Loucy (cell line): ENCODE results near the gene ARF4.

Experiments
- H2AFZ ChIP-seq: fragments of 200-600 bp; sonication (generic); 2 replicates; pipeline ENCODE4 v1.6.0; 2016; ENCODE audit warnings: antibody characterized with exemption, mild to moderate bottlenecking, low read length, moderate library complexity
- H3F3A ChIP-seq: fragments of 200-600 bp; 2 replicates; pipeline ENCODE4 v1.6.0; 2016; ENCODE audit warnings: antibody characterized with exemption, low read depth, mild to moderate bottlenecking
- H3K27me3 ChIP-seq: fragments of 200-600 bp; sonication (generic); 2 replicates; pipeline ENCODE4 v1.6.1; 2014; ENCODE audit warnings: low read length, mild to moderate bottlenecking; ENCODE audit not compliant: insufficient read depth, poor library complexity, severe bottlenecking
- H3K36me3 ChIP-seq: fragments of 200-600 bp; sonication (generic); 2 replicates; pipeline ENCODE4 v1.6.1; 2016; ENCODE audit warnings: low read length; ENCODE audit not compliant: insufficient read depth
- H3K4me1 ChIP-seq: fragments of 200-600 bp; sonication (generic); 2 replicates; pipeline ENCODE4 v1.5.1; 2014; ENCODE audit warnings: low read length, mild to moderate bottlenecking; ENCODE audit not compliant: insufficient read depth, poor library complexity, severe bottlenecking
- H3K4me2 ChIP-seq: fragments of 200-600 bp; sonication (generic); 2 replicates; pipeline ENCODE4 v1.6.0; 2014; ENCODE audit warnings: antibody characterized with exemption, low read length, low read depth, mild to moderate bottlenecking; ENCODE audit not compliant: poor library complexity, severe bottlenecking
- H3K4me3 ChIP-seq: fragments of 200-600 bp; sonication (generic); 2 replicates; pipeline ENCODE4 v1.5.1; 2014; ENCODE audit warnings: low read length, mild to moderate bottlenecking, mixed read lengths; ENCODE audit not compliant: poor library complexity, severe bottlenecking
- H3K79me2 ChIP-seq: fragments of 200-600 bp; sonication (generic); 2 replicates; pipeline ENCODE4 v1.6.1; 2014; ENCODE audit warnings: low read length; ENCODE audit not compliant: insufficient read depth
- H3K9ac ChIP-seq: fragments of 200-600 bp; sonication (generic); 2 replicates; pipeline ENCODE4 v1.6.0; 2014; ENCODE audit warnings: mild to moderate bottlenecking, low read depth, low read length, moderate library complexity; ENCODE audit not compliant: poor library complexity, severe bottlenecking
- H3K9me2 ChIP-seq: fragments of 200-600 bp; sonication (generic); replicated peaks from 2 replicates; pipeline ENCODE4 v1.6.1; 2016; ENCODE audit warnings: low read depth, low read length, mixed read lengths
- H3K9me3 ChIP-seq: fragments of 200-600 bp; sonication (generic); 2 replicates; pipeline ENCODE4 v1.6.1; 2014; ENCODE audit warnings: mild to moderate bottlenecking, antibody characterized with exemption, low read length, low read depth; ENCODE audit not compliant: insufficient read depth
- H4K20me1 ChIP-seq: fragments of 200-600 bp; sonication (generic); 2 replicates; pipeline ENCODE4 v1.6.0; 2014; ENCODE audit warnings: antibody characterized with exemption, low read length, mild to moderate bottlenecking; ENCODE audit not compliant: insufficient read depth, poor library complexity, severe bottlenecking
- CTCF ChIP-seq: fragments of 200-600 bp; sonication (generic); conservative IDR thresholded peaks from 2 replicates; pipeline ENCODE4 v1.5.1; 2014; ENCODE audit warnings: mild to moderate bottlenecking, antibody characterized with exemption, low read length
- EZH2phosphoT487 ChIP-seq: fragments of 200-600 bp; IDR thresholded peaks from 2 replicates; pipeline ENCODE4 v1.6.1; 2018; ENCODE audit warnings: antibody characterized with exemption, mild to moderate bottlenecking, moderate library complexity, borderline replicate concordance

Gene ARF4

GRCh38 chr3:57570878-57571277 lies 26.3 kb downstream of the ARF4 start:
- Histone ChIP-seq H3K9ac (no peak overlapping the region), H3K27me3 (no peaks in the 10 kb centered on the region), H3K36me3 (peaks cover 89% of the 10 kb centered on the region), H3K4me3 (no peak overlapping the region), H3K9me2 (no peaks in the 10 kb centered on the region), H3F3A (no peaks in the 10 kb centered on the region), H4K20me1 (peaks cover 10% of the 10 kb centered on the region), H3K4me1 (no peaks in the 10 kb centered on the region), H3K4me2 (no peak overlapping the region), H2AFZ (no peak overlapping the region), H3K9me3 (no peaks in the 10 kb centered on the region), H3K79me2 (peaks cover 12% of the 10 kb centered on the region)
- no peak for TF ChIP-seq CTCF
- TF ChIP-seq EZH2phosphoT487 = no peak

GRCh38 chr3:57569859-57570450 lies 27.2 kb downstream of the ARF4 start:
- H2AFZ ChIP-seq = no peak overlapping the region
- no peak overlapping the region for H3K9ac ChIP-seq
- H3K4me2 ChIP-seq = no peak overlapping the region
- no peaks in the 10 kb centered on the region for H3F3A ChIP-seq
- H3K4me3 ChIP-seq = no peak overlapping the region
- H4K20me1 ChIP-seq = peaks cover 7% of the 10 kb centered on the region
- no peaks in the 10 kb centered on the region for H3K9me2 ChIP-seq
- no peaks in the 10 kb centered on the region for H3K27me3 ChIP-seq
- H3K9me3 ChIP-seq = no peaks in the 10 kb centered on the region
- TF ChIP-seq EZH2phosphoT487 (no peak), CTCF (no peak)
- no peaks in the 10 kb centered on the region for H3K4me1 ChIP-seq
- peaks cover 5% of the 10 kb centered on the region; the same call in 1 of the 2 replicates for H3K79me2 ChIP-seq
- H3K36me3 ChIP-seq = peaks cover 80% of the 10 kb centered on the region

- Histone ChIP-seq H3K9ac (peak overlapping the region; percentile 35), H3K4me2 (peak overlapping the region; percentile 100), H3F3A (no peaks in the 10 kb centered on the region), H3K4me3 (peak overlapping the region; percentile 97), H4K20me1 (peaks cover 27% of the 10 kb centered on the region), H3K9me2 (no peaks in the 10 kb centered on the region), H3K79me2 (peaks cover 68% of the 10 kb centered on the region), H3K9me3 (no peaks in the 10 kb centered on the region), H3K27me3 (no peaks in the 10 kb centered on the region), H3K4me1 (peaks cover 48% of the 10 kb centered on the region), H2AFZ (no peak overlapping the region), H3K36me3 (peaks cover 4% of the 10 kb centered on the region; the same call in 1 of the 2 replicates)
- TF ChIP-seq CTCF = no peak
- TF ChIP-seq EZH2phosphoT487 = no peak
Observed at GRCh38 chr3:57559526-57559925, 37.6 kb downstream of the ARF4 start.
